GM12865 (cell line): ENCODE measurements around the gene SLCO3A1.

Experiments used
- DNase-seq: peaks from one replicate; pipeline ENCODE4 v3.0.0; 2010; ENCODE audit warnings: low read depth
- H3K4me3 ChIP-seq: 2 replicates; pipeline ENCODE4 v1.5.1; 2011; ENCODE audit warnings: mild to moderate bottlenecking, low read depth, low read length, control low read depth
- TF ChIP-seq, protein P1 (sequence below): IDR thresholded peaks from 2 replicates; pipeline ENCODE4 v1.5.1; 2011; ENCODE audit warnings: low read length, control low read depth, low read depth, inconsistent platforms; ENCODE audit not compliant: insufficient read depth; ENCODE audit errors: missing control alignments

SLCO3A1 gene

DNA sequence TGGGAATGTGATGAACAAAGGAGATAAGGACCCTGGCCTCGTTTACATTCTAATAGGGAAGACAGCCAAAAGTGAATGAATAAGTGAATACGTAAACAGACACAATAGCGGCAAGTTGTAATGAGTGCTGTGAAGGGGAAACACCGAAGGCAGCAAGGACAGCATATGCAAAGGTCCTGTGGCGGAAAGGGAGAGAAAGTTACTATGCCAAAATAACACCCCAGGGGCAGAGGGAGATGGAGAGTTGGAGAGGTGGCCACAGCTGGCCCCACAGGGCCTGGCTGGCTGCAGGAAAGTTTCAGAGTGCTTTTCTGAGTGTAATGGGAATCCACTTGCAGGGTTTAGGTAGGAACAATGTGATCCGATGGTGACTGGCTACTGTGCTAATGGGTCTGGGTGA is 91.9 kb downstream of the SLCO3A1 start:
- TF ChIP-seq, protein P1, sequence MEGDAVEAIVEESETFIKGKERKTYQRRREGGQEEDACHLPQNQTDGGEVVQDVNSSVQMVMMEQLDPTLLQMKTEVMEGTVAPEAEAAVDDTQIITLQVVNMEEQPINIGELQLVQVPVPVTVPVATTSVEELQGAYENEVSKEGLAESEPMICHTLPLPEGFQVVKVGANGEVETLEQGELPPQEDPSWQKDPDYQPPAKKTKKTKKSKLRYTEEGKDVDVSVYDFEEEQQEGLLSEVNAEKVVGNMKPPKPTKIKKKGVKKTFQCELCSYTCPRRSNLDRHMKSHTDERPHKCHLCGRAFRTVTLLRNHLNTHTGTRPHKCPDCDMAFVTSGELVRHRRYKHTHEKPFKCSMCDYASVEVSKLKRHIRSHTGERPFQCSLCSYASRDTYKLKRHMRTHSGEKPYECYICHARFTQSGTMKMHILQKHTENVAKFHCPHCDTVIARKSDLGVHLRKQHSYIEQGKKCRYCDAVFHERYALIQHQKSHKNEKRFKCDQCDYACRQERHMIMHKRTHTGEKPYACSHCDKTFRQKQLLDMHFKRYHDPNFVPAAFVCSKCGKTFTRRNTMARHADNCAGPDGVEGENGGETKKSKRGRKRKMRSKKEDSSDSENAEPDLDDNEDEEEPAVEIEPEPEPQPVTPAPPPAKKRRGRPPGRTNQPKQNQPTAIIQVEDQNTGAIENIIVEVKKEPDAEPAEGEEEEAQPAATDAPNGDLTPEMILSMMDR = no peak

DNA sequence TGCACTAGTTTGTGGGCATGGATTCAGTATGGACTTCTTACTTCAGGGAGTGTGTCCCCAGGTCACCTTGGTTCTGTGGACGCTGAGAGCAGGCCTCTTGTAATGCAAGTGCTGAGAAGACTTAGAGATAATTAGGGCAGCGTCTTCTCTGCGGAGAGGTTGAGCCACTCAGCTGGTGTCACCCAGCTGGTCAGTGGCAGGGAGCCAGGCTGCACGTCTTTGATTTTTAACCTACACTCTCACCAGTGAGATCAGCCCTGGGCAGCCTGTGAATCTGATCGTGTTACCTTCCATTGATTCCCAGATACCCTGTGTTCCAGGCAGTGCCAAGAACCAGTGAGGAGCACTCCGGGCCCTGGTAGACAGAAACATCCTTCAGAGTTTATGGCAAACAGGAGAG is 92.6 kb downstream of the SLCO3A1 start:
- DNase-seq = no peak
- TF ChIP-seq, protein P1 = no peak
- H3K4me3 ChIP-seq = no peak overlapping the region

More for the DNA sequence above, 91.9 kb downstream of the SLCO3A1 start:
- no peak for DNase-seq
- no peak overlapping the region for H3K4me3 ChIP-seq

DNA sequence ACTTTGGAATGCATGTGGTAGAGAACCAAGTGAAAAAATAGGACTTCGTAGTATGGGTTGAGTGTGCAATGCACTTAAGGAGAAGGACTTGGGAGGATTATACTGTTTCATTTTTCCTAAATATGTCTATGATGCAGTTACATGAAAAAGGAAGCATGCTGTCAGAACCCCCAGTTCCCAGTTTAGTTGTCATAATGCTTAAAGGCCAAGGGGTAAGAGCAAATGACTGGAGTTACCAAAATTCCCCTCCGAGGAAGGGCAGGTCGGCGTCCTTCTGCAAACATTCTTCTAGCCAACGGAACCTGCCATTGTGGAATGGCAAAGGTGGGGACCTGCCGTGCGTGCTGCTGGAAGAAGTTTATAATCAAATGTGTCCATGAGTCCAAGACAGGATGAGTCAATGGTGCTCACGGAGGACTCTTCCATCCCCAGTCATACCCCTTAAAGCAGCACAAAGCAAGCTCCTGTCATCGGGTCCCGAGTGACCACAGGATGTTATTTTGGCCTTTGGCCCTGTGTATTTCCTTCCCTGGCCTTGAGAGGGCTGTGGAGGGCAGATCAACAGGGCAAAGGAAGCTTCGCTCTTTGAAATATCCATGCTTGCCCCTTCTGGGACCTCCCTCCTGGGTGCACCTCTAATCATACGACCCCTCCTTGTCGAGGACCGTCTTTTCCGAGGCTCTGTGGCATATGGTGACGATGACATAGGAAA is 93.2 kb downstream of the SLCO3A1 start:
- no peak overlapping the region for H3K4me3 ChIP-seq
- no peak for DNase-seq
- TF ChIP-seq, protein P1 = no peak

DNA sequence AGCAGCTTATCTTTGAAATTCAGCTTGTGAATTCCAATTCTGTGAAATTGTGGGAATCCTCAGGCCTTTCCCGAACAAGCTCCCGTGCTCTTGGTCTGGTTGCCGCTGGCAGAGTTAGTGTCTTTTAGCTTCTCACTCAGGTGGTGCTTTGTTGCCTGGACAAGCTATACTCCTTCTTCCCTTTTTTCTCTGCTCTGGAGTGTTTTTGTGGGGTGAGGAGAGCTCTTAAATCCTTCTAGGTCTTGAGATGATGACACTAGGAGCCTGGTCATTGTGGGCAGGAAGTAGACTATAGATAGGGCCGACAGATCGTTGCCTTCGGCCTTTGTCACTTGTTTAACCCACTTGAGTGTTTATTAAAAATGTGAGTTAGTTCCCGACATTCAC is 93.8 kb downstream of the SLCO3A1 start:
- no peak overlapping the region for H3K4me3 ChIP-seq
- no peak for DNase-seq
- TF ChIP-seq, protein P1 = no peak

DNA sequence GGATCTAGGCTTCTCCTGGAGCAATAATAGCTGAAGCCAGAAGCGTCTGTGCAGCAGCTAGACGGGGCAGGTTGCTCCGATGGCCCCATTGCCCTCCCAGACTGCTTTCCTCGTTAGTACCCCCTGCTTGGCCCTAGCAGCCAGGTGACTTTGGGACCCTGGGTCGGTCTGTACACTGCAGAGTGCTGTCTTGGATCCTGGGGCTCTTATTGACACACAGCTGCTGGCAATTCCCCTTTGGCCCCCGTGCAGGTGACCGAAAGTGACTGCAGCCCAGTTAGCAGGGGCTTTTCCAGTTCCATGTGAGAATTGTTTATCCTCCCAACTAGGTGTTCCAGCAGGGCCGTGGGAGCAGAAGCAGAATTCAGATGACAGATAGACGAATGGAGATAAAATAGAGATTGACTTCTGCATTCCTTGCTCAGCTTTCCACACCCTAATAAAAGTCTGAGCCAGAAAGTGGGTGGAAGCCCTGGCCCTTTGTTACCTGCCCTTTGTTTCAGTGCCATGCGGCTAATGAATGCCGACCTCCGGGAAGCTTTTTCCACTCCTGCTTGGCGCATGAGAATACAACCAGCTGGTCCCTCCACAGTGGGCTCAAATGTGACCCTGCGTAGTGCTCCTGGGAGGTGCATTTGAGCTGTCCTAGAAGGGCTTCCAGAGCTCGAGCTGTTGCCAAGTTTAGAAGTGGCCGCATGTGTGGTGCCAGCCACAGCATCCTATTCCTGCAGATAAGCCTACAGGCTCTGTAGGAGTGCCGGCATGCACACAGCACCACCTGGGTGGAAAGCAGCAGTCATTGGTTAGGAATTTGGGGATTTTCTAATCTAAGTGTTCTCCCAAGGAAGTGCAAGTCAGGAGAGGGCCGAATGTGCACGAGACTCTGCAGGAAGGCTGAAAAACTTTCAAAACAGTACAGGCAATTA is 94.4 kb downstream of the SLCO3A1 start:
- DNase-seq = no peak
- H3K4me3 ChIP-seq = no peak overlapping the region
- TF ChIP-seq, protein P1 = no peak

DNA sequence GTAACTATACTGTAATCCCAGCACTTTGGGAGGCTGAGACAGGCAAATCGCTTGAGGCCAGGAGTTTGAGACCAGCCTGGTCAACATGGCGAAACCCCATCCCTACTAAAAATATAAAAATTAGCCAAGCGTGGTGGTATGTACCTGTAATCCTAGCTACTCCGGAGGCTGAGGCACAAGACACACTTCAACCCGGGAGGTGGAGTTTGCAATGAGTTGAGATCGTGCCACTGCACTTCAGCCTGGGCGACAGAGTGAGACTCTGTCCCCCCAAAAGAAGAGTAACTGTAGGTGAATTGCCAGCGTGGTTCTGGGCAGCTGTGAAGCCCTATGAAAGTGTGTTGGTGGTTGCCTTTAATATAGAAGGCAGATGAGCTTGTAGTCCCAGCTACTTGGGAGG is 95.9 kb downstream of the SLCO3A1 start:
- TF ChIP-seq, protein P1 = no peak
- H3K4me3 ChIP-seq = no peak overlapping the region
- no peak for DNase-seq

DNA sequence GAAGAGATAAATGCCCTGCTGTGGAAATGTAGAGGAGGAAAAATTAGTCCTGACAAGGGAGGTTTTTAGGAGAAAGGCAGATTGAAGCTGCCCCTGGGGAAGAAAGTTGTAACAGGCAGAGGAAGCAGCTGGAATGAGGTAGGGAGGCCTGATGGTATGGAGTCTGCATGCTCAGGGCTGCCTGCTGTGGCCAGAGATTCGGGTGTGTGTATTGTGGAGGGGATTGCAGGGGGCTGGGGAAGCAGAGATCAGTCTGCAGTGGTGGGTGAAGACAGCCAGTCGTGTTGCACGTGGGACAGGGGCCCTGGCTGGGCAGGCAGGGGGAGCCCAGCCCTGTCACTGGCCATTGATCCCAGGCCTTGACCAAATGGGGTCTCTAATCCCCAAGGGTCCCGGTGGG is 96.5 kb downstream of the SLCO3A1 start:
- H3K4me3 ChIP-seq = no peak overlapping the region
- DNase-seq = no peak
- TF ChIP-seq, protein P1 = no peak
